ENCODE data around the gene EPS15. TPM values are rescaled to one million over a fixed set of nuclear protein-coding genes. Genes with fewer than 3 reads are reported as not detected.

EPS15 gene
- 10 to 100 TPM; 50.0 to 54.7 TPM for total RNA-seq

- no peaks in the 10 kb centered on the region for H3K9me3 ChIP-seq
- TF ChIP-seq CTCF (IDR thresholded peaks at IDR 0.05) = no peak
- H3K36me3 ChIP-seq = no peaks in the 10 kb centered on the region
- DNase-seq (ENCODE audit: low spot score) = peak; percentile 78
- peaks cover 2 to 27% of the 10 kb centered on the region in 2 donors for H3K4me1 ChIP-seq
- peak within 1 kb of the TSS; percentile 84 to 87 for H3K27ac ChIP-seq
- peak within 1 kb of the TSS; percentile 84 to 95 for H3K4me3 ChIP-seq
- H3K27me3 ChIP-seq = no peaks in the 10 kb centered on the region
Measured at GRCh38 chr1:51519048-51519864, at the start of gene EPS15. EPS15 (minus strand) TSS chr1:51519266; CDS start chr1:51519231, 35 bp downstream.

DNA sequence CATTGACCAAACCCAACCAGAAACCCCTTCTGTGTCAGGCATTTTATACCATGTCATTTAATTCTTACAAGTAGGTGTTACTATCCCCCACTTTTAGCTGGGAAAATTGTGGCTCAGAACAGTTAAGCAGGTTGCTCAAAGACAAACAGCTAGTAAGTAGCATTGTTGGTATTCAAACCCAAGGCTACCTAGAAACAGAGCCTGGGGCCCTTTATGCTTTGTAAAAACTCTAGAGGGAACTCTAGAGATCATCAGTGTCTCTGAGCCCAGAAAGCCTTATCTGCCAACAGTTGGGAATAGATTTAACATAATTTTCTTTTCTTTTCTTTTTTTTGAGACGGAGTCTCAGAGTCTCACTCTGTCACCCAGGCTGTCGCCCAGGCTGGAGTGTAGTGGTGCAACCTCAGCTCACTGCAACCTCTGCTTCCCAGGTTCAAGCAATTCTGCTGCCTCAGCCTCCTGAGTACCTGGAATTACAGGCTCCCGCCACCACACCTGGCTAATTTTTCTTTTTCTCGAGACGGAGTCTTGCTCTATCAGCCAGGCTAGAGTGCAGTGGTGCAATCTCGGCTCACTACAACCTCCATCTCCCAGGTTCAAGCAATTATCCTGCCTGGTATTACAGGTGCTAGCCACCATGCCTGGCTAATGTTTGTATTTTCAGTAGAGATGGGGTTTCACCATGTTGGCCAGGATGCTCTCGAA, 49.3 kb upstream of the EPS15 start:
- no peak for DNase-seq (ENCODE audit: low spot score)
- Histone ChIP-seq H3K4me3 (no peak overlapping the region), H3K9me3 (no peaks in the 10 kb centered on the region), H3K36me3 (no peaks in the 10 kb centered on the region), H3K27ac (peak overlapping the region in 1 of 2 donors; percentile 46), H3K4me1 (peaks cover 0 to 43% of the 10 kb centered on the region in 2 donors), H3K27me3 (no peaks in the 10 kb centered on the region)
- no peak for TF ChIP-seq CTCF (IDR thresholded peaks at IDR 0.05)

- no peak for DNase-seq (ENCODE audit: low spot score)
- peak overlapping the region in 1 of 2 donors; percentile 46 for H3K27ac ChIP-seq
- no peaks in the 10 kb centered on the region for H3K9me3 ChIP-seq
- no peaks in the 10 kb centered on the region for H3K27me3 ChIP-seq
- peaks cover 0 to 43% of the 10 kb centered on the region in 2 donors for H3K4me1 ChIP-seq
- H3K36me3 ChIP-seq = no peaks in the 10 kb centered on the region
- H3K4me3 ChIP-seq = no peak overlapping the region
- no peak for TF ChIP-seq CTCF (IDR thresholded peaks at IDR 0.05)
Measured at GRCh38 chr1:51567653-51568052, 48.6 kb upstream of the EPS15 start.

GRCh38 chr1:51566260-51566659, 47.2 kb upstream of the EPS15 start:
- no peak for DNase-seq (ENCODE audit: low spot score)
- H3K4me1 ChIP-seq = peaks cover 0 to 30% of the 10 kb centered on the region in 2 donors
- TF ChIP-seq CTCF (IDR thresholded peaks at IDR 0.05) = no peak
- H3K9me3 ChIP-seq = no peaks in the 10 kb centered on the region
- no peaks in the 10 kb centered on the region for H3K27me3 ChIP-seq
- H3K36me3 ChIP-seq = no peaks in the 10 kb centered on the region
- no peak overlapping the region for H3K27ac ChIP-seq
- no peak overlapping the region for H3K4me3 ChIP-seq

GRCh38 chr1:51565009-51565408, 45.9 kb upstream of the EPS15 start:
- Histone ChIP-seq H3K4me3 (no peak overlapping the region), H3K9me3 (no peaks in the 10 kb centered on the region), H3K27ac (no peak overlapping the region), H3K36me3 (no peaks in the 10 kb centered on the region), H3K4me1 (peaks cover 0 to 20% of the 10 kb centered on the region in 2 donors), H3K27me3 (no peaks in the 10 kb centered on the region)
- no peak for TF ChIP-seq CTCF (IDR thresholded peaks at IDR 0.05)
- DNase-seq (ENCODE audit: low spot score) = no peak

Data from right atrium auricular region (tissue), 2 donors.